SJCRH30 (cell line): ENCODE data around the gene TBL1X. TPM values are rescaled to one million over a fixed set of nuclear protein-coding genes. Genes with fewer than 3 reads are reported as not detected.
"Not testable (repeated sequence)": the region's sequence is repeated elsewhere in the genome, so short reads cannot be mapped to it uniquely, and the experiment has no call there.

Source experiments
- DNase-seq, 2 experiments: peaks; one replicate each; pipeline ENCODE4 v3.0.0-alpha.2; 2015 to 2020
- H3K27ac ChIP-seq: fragments of 250-450 bp; sonication (Bioruptor Pico); 2 replicates; pipeline ENCODE4 v1.5.1; 2020; ENCODE audit warnings: mild to moderate bottlenecking, moderate library complexity
- H3K27me3 ChIP-seq: fragments of 250-450 bp; sonication (Bioruptor Pico); 2 replicates; pipeline ENCODE4 v1.5.1; 2020; ENCODE audit warnings: mild to moderate bottlenecking, moderate library complexity
- H3K36me3 ChIP-seq: fragments of 250-450 bp; sonication (Bioruptor Pico); 2 replicates; pipeline ENCODE4 v1.5.1; 2020; ENCODE audit warnings: mild to moderate bottlenecking, moderate library complexity
- H3K4me1 ChIP-seq: fragments of 250-450 bp; sonication (Bioruptor Pico); 2 replicates; pipeline ENCODE4 v1.5.1; 2020; ENCODE audit warnings: mild to moderate bottlenecking, moderate library complexity
- H3K4me3 ChIP-seq: fragments of 250-450 bp; sonication (Bioruptor Pico); 2 replicates; pipeline ENCODE4 v1.5.1; 2020; ENCODE audit warnings: mild to moderate bottlenecking, moderate library complexity
- H3K9me3 ChIP-seq: fragments of 250-450 bp; sonication (Bioruptor Pico); replicated peaks from 2 replicates; pipeline ENCODE4 v1.5.1; 2020; ENCODE audit warnings: mild to moderate bottlenecking, moderate library complexity
- total RNA-seq: library from RNA; depleted of rRNA; stranded (reverse); fragments of >200 nt; shearing (Covaris generic); gene quantifications from 2 replicates; pipeline ENCODE4 v1.2.3, GENCODE V29; 2014; rRNA removed

TBL1X gene
- total RNA-seq, result 26.1 and 26.3 TPM in 2 replicates

DNA sequence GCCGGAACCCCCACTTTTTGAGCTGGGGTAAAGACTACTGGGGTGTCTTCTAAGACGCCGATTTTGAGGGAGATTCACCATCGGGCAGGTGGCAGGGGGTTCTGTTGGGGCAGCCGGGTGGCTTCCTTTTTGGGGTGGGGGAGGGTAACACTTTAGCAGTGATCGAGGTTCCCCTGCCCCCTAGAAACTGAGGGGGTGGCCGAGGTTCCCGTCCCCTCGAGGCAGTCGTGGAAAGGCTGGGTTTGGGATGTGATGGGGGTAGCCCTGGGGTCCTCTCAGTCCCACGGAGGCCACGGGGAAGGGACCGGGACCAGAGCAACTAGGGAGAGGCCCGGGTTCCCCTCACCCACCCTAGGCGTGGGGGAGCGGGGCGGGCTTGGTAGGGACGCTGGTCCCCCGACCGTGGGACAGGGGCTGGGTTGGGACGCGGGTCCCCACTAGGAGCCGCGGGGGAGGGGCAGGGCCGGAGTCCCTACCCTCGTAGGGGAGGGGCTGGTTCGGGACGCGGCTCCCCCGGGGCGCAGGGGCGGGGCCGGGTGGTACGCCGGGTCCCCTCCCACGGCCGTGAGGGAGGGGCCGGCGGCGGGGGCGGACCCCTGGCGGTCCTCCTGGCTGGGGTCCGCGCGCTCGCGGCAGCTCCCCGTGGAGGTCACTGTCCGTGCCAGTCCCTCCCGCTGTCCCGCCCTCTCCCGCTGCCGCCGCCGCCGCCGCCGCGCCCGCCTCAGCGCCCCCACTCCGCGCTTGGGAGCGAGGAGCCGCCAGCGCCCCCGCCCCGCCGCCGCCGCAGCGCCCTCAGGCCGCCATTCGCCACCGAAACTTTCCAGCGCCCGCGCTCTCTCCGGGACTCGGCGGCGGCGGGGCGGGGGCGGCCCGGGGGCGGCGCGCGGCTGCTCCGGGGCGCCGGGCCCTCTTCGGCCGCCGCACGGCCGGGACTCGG is at the start of gene TBL1X:
TBL1X (plus strand) TSS at position 624 of the 937 bp plus-strand sequence. CDS start 188,529 bp downstream, outside the sequence.
- Histone ChIP-seq H3K4me3 (peak within 1 kb of the TSS; percentile 87), H3K4me1 (peaks cover 17% of the 10 kb centered on the region), H3K9me3 (no peaks in the 10 kb centered on the region), H3K36me3 (0 out of 2 replicates have a peak, but pooled peaks cover 7% of the 10 kb centered on the region), H3K27ac (peak within 1 kb of the TSS; percentile 56), H3K27me3 (no peaks in the 10 kb centered on the region)
- peak; percentile 76 to 81 for DNase-seq

DNA sequence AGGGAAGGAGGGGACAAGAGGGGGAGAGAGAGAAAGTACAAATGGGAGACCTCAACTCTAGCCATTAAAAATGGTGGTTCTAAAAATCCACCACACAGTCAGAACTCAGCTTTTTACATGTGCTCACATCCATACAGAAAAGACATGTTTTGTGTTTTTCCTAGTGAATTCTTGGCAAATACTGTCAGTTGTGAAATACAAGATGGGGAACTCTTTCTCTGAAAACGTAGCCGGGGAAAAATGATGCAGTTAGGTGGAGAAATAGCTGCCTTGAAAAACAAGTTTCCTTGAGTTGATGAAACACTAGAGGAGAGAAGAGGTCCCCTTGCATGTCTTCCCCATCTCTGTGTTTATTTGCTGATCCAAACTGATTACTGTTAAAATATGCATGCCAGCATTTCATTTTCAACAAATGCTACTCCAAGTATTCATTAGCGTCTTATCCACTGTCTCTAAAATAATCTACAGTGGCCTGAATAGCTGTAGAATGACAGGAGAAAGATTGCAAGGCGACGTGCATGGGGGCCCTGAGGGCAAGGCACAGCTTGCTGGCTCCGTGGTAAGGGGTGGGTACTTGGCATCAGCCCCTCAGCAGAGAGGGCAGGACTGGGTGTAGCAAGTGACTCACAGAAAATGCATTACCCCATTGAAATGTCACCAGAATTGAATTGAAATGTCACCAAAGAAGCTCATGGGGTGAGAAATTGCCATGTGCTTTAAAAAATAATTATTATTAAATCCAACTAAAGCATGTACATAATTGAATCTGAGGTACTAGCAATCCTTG is 48.1 kb upstream of the TBL1X start:
- no peaks in the 10 kb centered on the region for H3K9me3 ChIP-seq
- H3K27me3 ChIP-seq, result no peaks in the 10 kb centered on the region
- peaks cover 9% of the 10 kb centered on the region for H3K4me1 ChIP-seq
- no peak for DNase-seq
- H3K36me3 ChIP-seq, result no peaks in the 10 kb centered on the region
- H3K27ac ChIP-seq, result no peak overlapping the region
- H3K4me3 ChIP-seq, result no peak overlapping the region

- Histone ChIP-seq H3K27me3 (no peaks in the 10 kb centered on the region), H3K27ac (no peak overlapping the region), H3K36me3 (no peaks in the 10 kb centered on the region), H3K4me3 (no peak overlapping the region), H3K9me3 (no peaks in the 10 kb centered on the region), H3K4me1 (peaks cover 9% of the 10 kb centered on the region)
- DNase-seq, result no peak
These were observed 46.6 kb upstream of the TBL1X start for GRCh38 chrX:9418262-9418661.

- H3K36me3 ChIP-seq, result no peaks in the 10 kb centered on the region
- no peak overlapping the region for H3K4me3 ChIP-seq
- DNase-seq, result peak in 1 of 2 experiments; percentile 20
- 0 out of 2 replicates have a peak, but pooled peaks cover 3% of the 10 kb centered on the region for H3K4me1 ChIP-seq
- H3K27ac ChIP-seq, result no peak overlapping the region
- H3K27me3 ChIP-seq, result no peaks in the 10 kb centered on the region
- H3K9me3 ChIP-seq, result no peaks in the 10 kb centered on the region
These were observed 44.3 kb upstream of the TBL1X start for GRCh38 chrX:9420275-9421265.

- Histone ChIP-seq H3K36me3 (no peaks in the 10 kb centered on the region), H3K9me3 (no peaks in the 10 kb centered on the region), H3K27me3 (0 out of 2 replicates have a peak, but pooled peaks cover 4% of the 10 kb centered on the region), H3K27ac (no peak overlapping the region), H3K4me1 (no peaks in the 10 kb centered on the region), H3K4me3 (no peak overlapping the region)
- peak; percentile 18 to 52 for DNase-seq
These were observed 35.1 kb upstream of the TBL1X start for GRCh38 chrX:9429767-9430166.

GRCh38 chrX:9430346-9430921 is 34.4 kb upstream of the TBL1X start:
- no peaks in the 10 kb centered on the region for H3K4me1 ChIP-seq
- no peaks in the 10 kb centered on the region for H3K36me3 ChIP-seq
- no peak overlapping the region for H3K27ac ChIP-seq
- no peak for DNase-seq
- H3K27me3 ChIP-seq, result 0 out of 2 replicates have a peak, but pooled peaks cover 4% of the 10 kb centered on the region
- no peak overlapping the region for H3K4me3 ChIP-seq
- no peaks in the 10 kb centered on the region for H3K9me3 ChIP-seq

GRCh38 chrX:9431281-9431680 is 33.6 kb upstream of the TBL1X start:
- H3K4me3 ChIP-seq, result no peak overlapping the region
- no peak for DNase-seq
- H3K9me3 ChIP-seq, result no peaks in the 10 kb centered on the region
- H3K27me3 ChIP-seq, result 0 out of 2 replicates have a peak, but pooled peaks cover 4% of the 10 kb centered on the region
- H3K27ac ChIP-seq, result no peak overlapping the region
- H3K4me1 ChIP-seq, result no peaks in the 10 kb centered on the region
- no peaks in the 10 kb centered on the region for H3K36me3 ChIP-seq

- H3K36me3 ChIP-seq, result no peaks in the 10 kb centered on the region
- no peak overlapping the region for H3K27ac ChIP-seq
- no peak for DNase-seq
- no peaks in the 10 kb centered on the region for H3K4me1 ChIP-seq
- no peak overlapping the region for H3K4me3 ChIP-seq
- H3K27me3 ChIP-seq, result 0 out of 2 replicates have a peak, but pooled peaks cover 4% of the 10 kb centered on the region
- no peaks in the 10 kb centered on the region for H3K9me3 ChIP-seq
These were observed 31.3 kb upstream of the TBL1X start for GRCh38 chrX:9433596-9433995.

DNA sequence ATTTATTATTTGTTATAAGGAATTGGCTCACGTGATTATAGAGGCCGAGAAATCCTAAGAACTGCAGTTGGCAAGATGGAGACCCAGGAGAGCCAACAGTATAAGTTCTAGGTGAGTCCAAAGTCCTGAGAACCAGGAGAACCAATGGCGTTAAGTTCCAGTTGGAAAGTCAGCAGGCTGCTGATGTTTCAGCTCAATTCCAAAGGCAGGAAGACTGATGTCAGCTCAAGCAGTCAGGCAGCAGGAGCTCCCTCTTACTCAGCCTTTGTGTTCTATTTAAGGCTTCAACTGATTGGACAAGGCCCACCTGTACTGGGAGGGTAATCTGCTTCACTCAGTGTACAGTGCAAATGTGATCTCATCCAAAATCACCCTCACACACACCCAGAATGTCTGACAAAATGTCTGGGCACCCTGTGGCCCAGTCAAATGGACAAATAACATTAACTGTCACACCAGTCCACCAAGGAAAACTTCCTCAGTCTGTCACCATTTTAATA is 30.8 kb upstream of the TBL1X start:
- no peak overlapping the region for H3K4me3 ChIP-seq
- no peaks in the 10 kb centered on the region for H3K4me1 ChIP-seq
- no peak overlapping the region for H3K27ac ChIP-seq
- no peaks in the 10 kb centered on the region for H3K36me3 ChIP-seq
- H3K9me3 ChIP-seq, result no peaks in the 10 kb centered on the region
- no peak for DNase-seq
- H3K27me3 ChIP-seq, result 0 out of 2 replicates have a peak, but pooled peaks cover 4% of the 10 kb centered on the region

GRCh38 chrX:9435086-9435485 is 29.8 kb upstream of the TBL1X start:
- H3K4me1 ChIP-seq, H3K27ac ChIP-seq, H3K9me3 ChIP-seq, H3K36me3 ChIP-seq, DNase-seq, H3K4me3 ChIP-seq, H3K27me3 ChIP-seq: not testable (repeated sequence)

DNA sequence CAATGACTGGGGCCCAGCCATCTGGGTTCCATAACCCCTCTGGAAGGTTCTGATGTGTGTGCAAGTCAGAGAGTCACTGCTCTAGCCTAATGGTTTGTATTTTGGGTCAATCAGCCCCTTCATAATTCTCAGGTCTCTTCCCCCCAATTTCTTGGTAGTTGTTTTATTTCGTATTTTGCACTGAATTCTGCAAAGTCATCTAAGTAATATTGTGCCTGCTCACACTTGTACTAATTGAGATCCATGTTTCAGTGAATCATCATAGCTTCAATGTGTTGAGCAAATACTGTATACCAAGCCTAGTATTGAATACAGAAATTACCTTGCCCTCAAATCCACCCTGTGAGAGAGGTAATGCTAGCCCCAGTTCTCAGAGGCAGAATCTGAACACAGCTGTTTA is 28.0 kb upstream of the TBL1X start:
- H3K4me3 ChIP-seq, result no peak overlapping the region
- no peak overlapping the region for H3K27ac ChIP-seq
- H3K27me3 ChIP-seq, result 0 out of 2 replicates have a peak, but pooled peaks cover 4% of the 10 kb centered on the region
- no peaks in the 10 kb centered on the region for H3K36me3 ChIP-seq
- no peak for DNase-seq
- no peaks in the 10 kb centered on the region for H3K9me3 ChIP-seq
- H3K4me1 ChIP-seq, result no peaks in the 10 kb centered on the region

- DNase-seq, result no peak
- H3K4me3 ChIP-seq, result no peak overlapping the region
- H3K27me3 ChIP-seq, result no peaks in the 10 kb centered on the region
These were observed 25.8 kb upstream of the TBL1X start for GRCh38 chrX:9438933-9439494.

DNA sequence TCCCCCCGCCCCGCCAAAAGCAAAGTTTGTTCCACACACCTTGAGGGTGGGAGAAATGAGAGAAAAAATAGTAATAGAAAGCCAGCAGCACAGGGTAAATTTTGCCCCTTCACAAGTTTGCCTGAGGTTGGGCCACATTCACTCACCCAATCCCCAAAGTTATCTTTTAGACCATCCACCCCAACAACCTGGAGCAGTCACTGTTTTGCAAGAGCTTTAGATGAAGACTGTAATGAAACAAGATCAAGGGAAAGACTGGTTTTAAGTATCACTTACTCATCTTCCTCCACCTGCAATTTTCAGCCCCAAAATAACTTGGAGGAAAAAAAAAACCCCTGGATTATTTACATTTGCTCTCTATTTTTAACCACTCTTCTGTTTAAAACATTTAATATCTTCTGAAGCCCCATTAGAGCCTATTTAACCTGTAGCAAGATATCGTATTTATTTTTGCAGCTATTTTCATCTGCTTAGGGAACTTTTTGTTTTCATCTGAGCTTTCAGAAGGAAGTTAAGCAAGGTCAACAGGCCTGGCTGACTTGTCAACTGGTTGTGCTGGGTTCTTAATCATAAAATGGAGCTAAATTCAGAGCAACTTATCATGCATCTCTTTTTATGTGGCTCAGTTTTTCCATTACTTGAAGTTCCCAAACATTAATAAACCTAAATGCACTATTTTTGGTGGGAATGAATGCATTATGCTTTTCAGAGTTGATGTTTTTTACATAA is 24.6 kb upstream of the TBL1X start:
- Histone ChIP-seq H3K36me3 (no peaks in the 10 kb centered on the region), H3K9me3 (no peaks in the 10 kb centered on the region)

More at GRCh38 chrX:9438933-9439494, 25.8 kb upstream of the TBL1X start:
- Histone ChIP-seq H3K27ac (no peak overlapping the region), H3K9me3 (no peaks in the 10 kb centered on the region), H3K4me1 (no peaks in the 10 kb centered on the region), H3K36me3 (no peaks in the 10 kb centered on the region)

More for the DNA sequence above, 24.6 kb upstream of the TBL1X start:
- Histone ChIP-seq H3K27me3 (no peaks in the 10 kb centered on the region), H3K4me3 (no peak overlapping the region), H3K27ac (no peak overlapping the region), H3K4me1 (no peaks in the 10 kb centered on the region)
- DNase-seq, result no peak
